Measurements from ENCODE around the gene TTC31. TPM values are rescaled to one million over a fixed set of nuclear protein-coding genes. Genes with fewer than 3 reads are reported as not detected.
"Not testable (repeated sequence)": the region's sequence is repeated elsewhere in the genome, so short reads cannot be mapped to it uniquely, and the experiment has no call there.

The TTC31 gene
- total RNA-seq, 1 donor from 2014 or later = 19.1 TPM

DNA sequence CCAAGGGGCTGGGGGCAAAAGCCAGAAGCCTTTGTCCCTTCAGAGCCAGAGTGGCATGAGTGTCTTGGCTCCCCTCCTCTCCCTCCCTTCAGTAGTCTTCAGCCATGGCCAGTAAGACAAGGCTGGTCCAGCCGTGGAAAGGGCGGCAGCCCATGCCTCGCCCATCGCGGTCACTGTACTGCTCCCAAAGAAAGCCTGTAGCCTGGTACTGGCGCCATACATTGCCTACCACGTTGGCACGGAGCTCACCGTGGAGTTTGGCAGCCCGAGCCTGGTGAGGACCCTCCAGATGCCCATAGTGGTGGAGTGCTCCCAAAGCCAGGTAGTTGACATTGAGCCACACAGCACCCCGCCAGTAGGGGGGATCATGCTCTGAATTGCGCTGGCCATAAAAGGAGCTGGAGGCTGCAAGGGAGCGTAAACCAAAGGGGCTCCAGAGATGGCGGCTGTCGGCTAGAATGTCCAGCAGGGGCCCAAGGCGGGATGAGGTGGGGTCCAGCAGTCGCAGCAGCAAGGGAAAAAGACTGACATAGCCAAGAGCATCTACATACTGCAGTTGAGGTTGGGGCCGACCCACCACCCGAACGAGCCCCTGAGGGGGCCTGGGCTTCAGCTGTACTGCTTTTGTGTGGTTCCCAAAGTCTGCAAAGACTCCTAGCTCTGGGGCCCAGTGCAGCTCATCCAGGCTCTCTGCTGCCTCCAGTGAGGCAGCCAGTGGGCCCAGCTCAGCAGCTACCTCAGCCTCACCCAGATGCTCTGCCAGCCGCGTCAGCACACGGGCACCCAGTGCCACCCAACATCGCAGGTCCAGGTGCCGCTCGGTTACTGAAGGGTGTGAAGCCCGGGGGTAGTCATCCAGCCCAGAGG is 21.5 kb upstream of the TTC31 start:
- no peak for DNase-seq (ENCODE audit: low read depth)
- Histone ChIP-seq H3K36me3 (ENCODE audit: control insufficient read depth, insufficient read depth, low read length) (no peaks in the 10 kb centered on the region), H3K4me3 (ENCODE audit: low read depth, low read length) (no peak overlapping the region), H3K27me3 (ENCODE audit: control insufficient read depth, insufficient read depth, low read length) (no peaks in the 10 kb centered on the region)
- no peak for TF ChIP-seq CTCF (IDR thresholded peaks at IDR 0.05; ENCODE audit: insufficient read depth, low read length, poor library complexity, severe bottlenecking)

- H3K36me3 ChIP-seq (ENCODE audit: control insufficient read depth, insufficient read depth, low read length) = no peaks in the 10 kb centered on the region
- H3K4me3 ChIP-seq (ENCODE audit: low read depth, low read length) = no peak overlapping the region
- DNase-seq (ENCODE audit: low read depth) = no peak
- TF ChIP-seq CTCF (IDR thresholded peaks at IDR 0.05; ENCODE audit: insufficient read depth, low read length, poor library complexity, severe bottlenecking) = no peak
- H3K27me3 ChIP-seq (ENCODE audit: control insufficient read depth, insufficient read depth, low read length) = no peaks in the 10 kb centered on the region
These were observed 20.7 kb upstream of the TTC31 start for GRCh38 chr2:74462054-74462785.

DNA sequence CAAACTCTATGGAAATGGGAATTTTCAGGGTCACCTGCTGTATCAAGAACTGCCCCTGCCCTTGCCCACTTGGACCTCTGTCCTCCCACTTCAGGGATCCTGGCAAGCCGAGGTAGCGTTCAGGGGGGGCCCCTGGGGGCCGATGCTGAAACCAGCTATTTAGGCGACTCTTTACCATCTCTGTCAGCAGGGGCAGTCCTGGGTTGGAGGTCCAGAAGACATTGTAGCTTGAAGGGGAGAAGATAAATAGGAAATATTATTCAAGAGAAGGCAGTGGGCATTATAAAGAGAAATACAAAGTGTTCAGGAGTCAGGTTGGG is 20.1 kb upstream of the TTC31 start:
- H3K4me3 ChIP-seq (ENCODE audit: low read depth, low read length) = no peak overlapping the region
- H3K27me3 ChIP-seq (ENCODE audit: control insufficient read depth, insufficient read depth, low read length) = no peaks in the 10 kb centered on the region
- no peaks in the 10 kb centered on the region for H3K36me3 ChIP-seq (ENCODE audit: control insufficient read depth, insufficient read depth, low read length)
- no peak for DNase-seq (ENCODE audit: low read depth)
- TF ChIP-seq CTCF (IDR thresholded peaks at IDR 0.05; ENCODE audit: insufficient read depth, low read length, poor library complexity, severe bottlenecking) = no peak

- Histone ChIP-seq H3K36me3 (ENCODE audit: control insufficient read depth, insufficient read depth, low read length) (no peaks in the 10 kb centered on the region), H3K27me3 (ENCODE audit: control insufficient read depth, insufficient read depth, low read length) (no peaks in the 10 kb centered on the region), H3K4me3 (ENCODE audit: low read depth, low read length) (peak overlapping the region; percentile 79)
- TF ChIP-seq CTCF (IDR thresholded peaks at IDR 0.05; ENCODE audit: insufficient read depth, low read length, poor library complexity, severe bottlenecking) = no peak
- no peak for DNase-seq (ENCODE audit: low read depth)
These were observed 18.5 kb upstream of the TTC31 start for GRCh38 chr2:74464406-74464805.

DNA sequence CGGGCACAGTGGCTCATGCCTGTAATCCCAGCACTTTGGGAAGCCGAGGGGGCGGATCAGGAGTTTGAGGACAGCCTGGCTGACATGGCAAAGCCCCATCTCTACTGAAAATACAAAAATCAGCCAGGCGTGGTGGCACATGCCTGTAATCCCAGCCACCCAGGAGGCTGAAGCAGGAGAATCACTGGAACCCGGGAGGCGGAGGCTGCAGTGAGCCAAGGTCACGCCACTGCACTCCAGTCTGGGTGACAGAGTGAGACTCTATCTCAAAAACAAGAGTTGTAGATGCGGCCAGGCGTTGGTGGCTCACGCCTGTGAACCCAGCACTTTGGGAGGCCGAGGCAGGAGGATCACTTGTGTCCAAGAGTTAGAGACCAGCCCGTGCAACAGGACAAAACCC is 12.1 kb upstream of the TTC31 start:
- not testable (repeated sequence) for H3K27me3 ChIP-seq (ENCODE audit: control insufficient read depth, insufficient read depth, low read length); H3K4me3 ChIP-seq (ENCODE audit: low read depth, low read length); H3K36me3 ChIP-seq (ENCODE audit: control insufficient read depth, insufficient read depth, low read length); DNase-seq (ENCODE audit: low read depth)

GRCh38 chr2:74471332-74472065 is 11.4 kb upstream of the TTC31 start:
- Histone ChIP-seq H3K36me3 (ENCODE audit: control insufficient read depth, insufficient read depth, low read length) (peaks cover 1% of the 10 kb centered on the region), H3K4me3 (ENCODE audit: low read depth, low read length) (peak overlapping the region; percentile 76), H3K27me3 (ENCODE audit: control insufficient read depth, insufficient read depth, low read length) (no peaks in the 10 kb centered on the region)
- DNase-seq (ENCODE audit: low read depth) = no peak
- no peak for TF ChIP-seq CTCF (IDR thresholded peaks at IDR 0.05; ENCODE audit: insufficient read depth, low read length, poor library complexity, severe bottlenecking)
